Gastroesophageal sphincter (tissue), 3 donors: Measurements from ENCODE around the gene GABRB3.

Experiments used
- CTCF ChIP-seq, 4 experiments: fragments of 200-600 bp in 2 of 4; fragments of 450-650 bp in 2 of 4; sonication (generic) in 1 of 4; IDR thresholded peaks; one replicate each; pipeline ENCODE4 v1.5.1; 2017 to 2019; ENCODE audit warnings: antibody characterized with exemption in 4 of 4, mild to moderate bottlenecking in 2 of 4, moderate library complexity in 2 of 4
- POLR2A ChIP-seq, 2 donors: fragments of 450-650 bp; IDR thresholded peaks; one replicate each; pipeline ENCODE4 v1.6.1; 2017; ENCODE audit warnings: antibody characterized with exemption in 2 of 2, mild to moderate bottlenecking in 2 of 2, moderate library complexity in 1 of 2

GRCh38 chr15:26716069-26716468 lies 56.8 kb downstream of the GABRB3 start:
- TF ChIP-seq CTCF (IDR thresholded peaks at IDR 0.05), result no peak
- no peak for TF ChIP-seq POLR2A (IDR thresholded peaks at IDR 0.05)
